ENCODE results near the gene LTA.

Gene LTA

GRCh38 chr6:31609519-31610406 lies 37.7 kb downstream of the LTA start:
- H3K4me3 ChIP-seq (ENCODE audit: low read depth, low read length) = no peak overlapping the region
- no peak for TF ChIP-seq CTCF (IDR thresholded peaks at IDR 0.05; ENCODE audit: low read depth, low read length, missing control alignments)
- in situ Hi-C loops (cut with HindIII; ENCODE audit: low sequenced_read_pairs) = no loop called here
- DNase-seq (ENCODE audit: low read depth) = no peak

- in situ Hi-C loops (cut with HindIII; ENCODE audit: low sequenced_read_pairs) = no loop called here
- TF ChIP-seq CTCF (IDR thresholded peaks at IDR 0.05; ENCODE audit: low read depth, low read length, missing control alignments) = no peak
- DNase-seq (ENCODE audit: low read depth) = no peak
- no peak overlapping the region for H3K4me3 ChIP-seq (ENCODE audit: low read depth, low read length)
Measured at GRCh38 chr6:31610968-31611367, 38.9 kb downstream of the LTA start.

GRCh38 chr6:31614075-31614619 lies 42.1 kb downstream of the LTA start:
- no peak overlapping the region for H3K4me3 ChIP-seq (ENCODE audit: low read depth, low read length)
- DNase-seq (ENCODE audit: low read depth) = no peak
- TF ChIP-seq CTCF (IDR thresholded peaks at IDR 0.05; ENCODE audit: low read depth, low read length, missing control alignments) = no peak
- in situ Hi-C loops (cut with HindIII; ENCODE audit: low sequenced_read_pairs) = no loop called here

GRCh38 chr6:31614684-31615578 lies 42.8 kb downstream of the LTA start, which contains the start of gene AIF1:
TSS of gene AIF1 (plus strand) at chr6:31615234. CDS start at chr6:31615330, 96 bp downstream.
- no peak within 1 kb of the TSS for H3K4me3 ChIP-seq (ENCODE audit: low read depth, low read length)
- TF ChIP-seq CTCF (IDR thresholded peaks at IDR 0.05; ENCODE audit: low read depth, low read length, missing control alignments) = no peak
- DNase-seq (ENCODE audit: low read depth) = no peak
- in situ Hi-C loops (cut with HindIII; ENCODE audit: low sequenced_read_pairs) = loop anchor here (5.0 kb wide), 1 partner anchor 73 kb away; the partner anchor contains the start of gene DDX39B

- TF ChIP-seq CTCF (IDR thresholded peaks at IDR 0.05; ENCODE audit: low read depth, low read length, missing control alignments) = no peak
- in situ Hi-C loops (cut with HindIII; ENCODE audit: low sequenced_read_pairs) = loop anchor here (5.0 kb wide), 1 partner anchor 73 kb away; the partner anchor contains the start of gene DDX39B
- DNase-seq (ENCODE audit: low read depth) = no peak
- no peak overlapping the region for H3K4me3 ChIP-seq (ENCODE audit: low read depth, low read length)
Measured at GRCh38 chr6:31615748-31616147, 43.7 kb downstream of the LTA start.

GRCh38 chr6:31617010-31617409 lies 44.9 kb downstream of the LTA start:
- TF ChIP-seq CTCF (IDR thresholded peaks at IDR 0.05; ENCODE audit: low read depth, low read length, missing control alignments) = no peak
- in situ Hi-C loops (cut with HindIII; ENCODE audit: low sequenced_read_pairs) = loop anchor here (5.0 kb wide), 1 partner anchor 75 kb away; the partner anchor contains the start of gene DDX39B
- no peak overlapping the region for H3K4me3 ChIP-seq (ENCODE audit: low read depth, low read length)
- no peak for DNase-seq (ENCODE audit: low read depth)

Measured in astrocyte of the cerebellum (primary cell).